Muscle of leg (tissue), 11 donors: ENCODE results near the gene TMPRSS9. TPM values are rescaled to one million over a fixed set of nuclear protein-coding genes. Genes with fewer than 3 reads are reported as not detected.
A peak's percentile ranks its signal among the peaks of the same experiment; 100 is the strongest.

Experiments
- DNase-seq: peaks from one replicate; pipeline ENCODE4 v3.0.0; 2013
- H3K27ac ChIP-seq: one replicate; pipeline ENCODE4 v1.5.1; 2013; ENCODE audit warnings: mild to moderate bottlenecking, low read length, control low read depth
- H3K27me3 ChIP-seq: one replicate; pipeline ENCODE4 v1.6.1; 2013; ENCODE audit warnings: low read length; ENCODE audit not compliant: control insufficient read depth, insufficient read depth
- H3K36me3 ChIP-seq: one replicate; pipeline ENCODE4 v1.6.1; 2013; ENCODE audit warnings: low read length; ENCODE audit not compliant: control insufficient read depth, insufficient read depth
- H3K4me1 ChIP-seq: one replicate; pipeline ENCODE4 v1.6.1; 2013; ENCODE audit warnings: low read length; ENCODE audit not compliant: control insufficient read depth, insufficient read depth
- H3K4me3 ChIP-seq: one replicate; pipeline ENCODE4 v1.5.1; 2013; ENCODE audit warnings: low read length, control low read depth
- H3K9me3 ChIP-seq: replicated peaks from 2 replicates; pipeline ENCODE4 v1.6.1; 2013; ENCODE audit warnings: low read depth, low read length; ENCODE audit not compliant: control insufficient read depth
- WGBS: methylation state at CpG from one replicate; pipeline ENCODE4 v1.1.5; 2013; ENCODE audit warnings: missing lambda C conversion rate; ENCODE audit not compliant: insufficient coverage; 5-methylcytosine and 5-hydroxymethylcytosine counted together
- polyA plus RNA-seq, 8 donors: library from polyadenylated mRNA; unstranded; fragments of 120-200 nt; gene quantifications; one replicate each; pipeline versions ENCODE4 v1.2.1 to v1.2.3, GENCODE V29; 2013; ENCODE audit warnings: inconsistent platforms in 1 of 8, low replicate concordance in 1 of 8; ENCODE audit not compliant: insufficient read length in 8 of 8, insufficient read depth in 1 of 8
- total RNA-seq: library from RNA; stranded (reverse); fragments of 120-200 nt; gene quantifications from one replicate; pipeline ENCODE4 v1.2.4, GENCODE V29; 2013

Gene TMPRSS9
- total and polyA plus RNA-seq, 9 donors, result 0.11 to 1.3 (median 0.33) TPM

- H3K36me3 ChIP-seq, result peaks cover 36% of the 10 kb centered on the region
- WGBS, result under 1% methylated on average over 72 of the region's 77 CpGs
Measured at GRCh38 chr19:2427429-2428320, 67.6 kb downstream of the TMPRSS9 start, which contains the start of gene TIMM13. TIMM13 (minus strand) TSS chr19:2427586; CDS start chr19:2427533, 53 bp downstream.

GRCh38 chr19:2428321-2428690, 68.2 kb downstream of the TMPRSS9 start:
- peak overlapping the region; percentile 93 for H3K4me3 ChIP-seq
- H3K4me1 ChIP-seq, result peaks cover 38% of the 10 kb centered on the region
- 16% methylated on average over 23 of the region's 25 CpGs for WGBS
- peak; percentile 66 for DNase-seq
- no peaks in the 10 kb centered on the region for H3K9me3 ChIP-seq
- peaks cover 36% of the 10 kb centered on the region for H3K36me3 ChIP-seq
- H3K27ac ChIP-seq, result peak overlapping the region; percentile 99
- no peaks in the 10 kb centered on the region for H3K27me3 ChIP-seq

More at GRCh38 chr19:2427429-2428320, 67.6 kb downstream of the TMPRSS9 start, which contains the start of gene TIMM13:
- peak within 1 kb of the TSS; percentile 93 for H3K4me3 ChIP-seq
- peaks cover 44% of the 10 kb centered on the region for H3K4me1 ChIP-seq
- peak; percentile 99 for DNase-seq
- no peaks in the 10 kb centered on the region for H3K9me3 ChIP-seq
- peak within 1 kb of the TSS; percentile 99 for H3K27ac ChIP-seq
- H3K27me3 ChIP-seq, result no peaks in the 10 kb centered on the region

- H3K4me3 ChIP-seq, result no peak overlapping the region
- H3K27ac ChIP-seq, result peak overlapping the region; percentile 99
- WGBS, result 53% methylated on average over 28 of the region's 37 CpGs
Measured at GRCh38 chr19:2428756-2429711, 69.0 kb downstream of the TMPRSS9 start.

GRCh38 chr19:2429917-2430535, 70.0 kb downstream of the TMPRSS9 start:
- Histone ChIP-seq H3K4me3 (no peak overlapping the region), H3K4me1 (peaks cover 25% of the 10 kb centered on the region), H3K27me3 (no peaks in the 10 kb centered on the region), H3K36me3 (peaks cover 45% of the 10 kb centered on the region), H3K27ac (no peak overlapping the region), H3K9me3 (no peaks in the 10 kb centered on the region)
- no peak for DNase-seq
- WGBS, result 80% methylated on average over 16 of the region's 25 CpGs

More at GRCh38 chr19:2428756-2429711, 69.0 kb downstream of the TMPRSS9 start:
- H3K36me3 ChIP-seq, result peaks cover 36% of the 10 kb centered on the region
- no peak for DNase-seq
- H3K9me3 ChIP-seq, result no peaks in the 10 kb centered on the region
- peaks cover 32% of the 10 kb centered on the region for H3K4me1 ChIP-seq
- no peaks in the 10 kb centered on the region for H3K27me3 ChIP-seq

GRCh38 chr19:2431318-2432055, 71.4 kb downstream of the TMPRSS9 start:
- H3K4me3 ChIP-seq, result no peak overlapping the region
- no peak for DNase-seq
- 89% methylated on average over 35 of the region's 37 CpGs for WGBS
- H3K27me3 ChIP-seq, result no peaks in the 10 kb centered on the region
- H3K9me3 ChIP-seq, result no peaks in the 10 kb centered on the region
- H3K36me3 ChIP-seq, result peaks cover 45% of the 10 kb centered on the region
- peaks cover 12% of the 10 kb centered on the region for H3K4me1 ChIP-seq
- no peak overlapping the region for H3K27ac ChIP-seq

GRCh38 chr19:2432131-2432848, 72.2 kb downstream of the TMPRSS9 start:
- Histone ChIP-seq H3K4me3 (no peak overlapping the region), H3K27me3 (no peaks in the 10 kb centered on the region), H3K4me1 (peaks cover 7% of the 10 kb centered on the region), H3K36me3 (peaks cover 52% of the 10 kb centered on the region), H3K27ac (no peak overlapping the region), H3K9me3 (no peaks in the 10 kb centered on the region)
- WGBS, result 89% methylated on average over 22 of the region's 25 CpGs
- DNase-seq, result no peak

- Histone ChIP-seq H3K4me3 (no peak overlapping the region), H3K36me3 (peaks cover 65% of the 10 kb centered on the region), H3K4me1 (no peaks in the 10 kb centered on the region), H3K27me3 (no peaks in the 10 kb centered on the region), H3K9me3 (no peaks in the 10 kb centered on the region), H3K27ac (no peak overlapping the region)
- no peak for DNase-seq
- WGBS, result 92% methylated on average over 20 of the region's 30 CpGs
Measured at GRCh38 chr19:2433854-2434253, 73.8 kb downstream of the TMPRSS9 start.

- no peaks in the 10 kb centered on the region for H3K4me1 ChIP-seq
- H3K27ac ChIP-seq, result no peak overlapping the region
- no peak for DNase-seq
- H3K9me3 ChIP-seq, result no peaks in the 10 kb centered on the region
- H3K4me3 ChIP-seq, result no peak overlapping the region
- WGBS, result 90% methylated on average over 22 of the region's 22 CpGs
- no peaks in the 10 kb centered on the region for H3K27me3 ChIP-seq
- H3K36me3 ChIP-seq, result peaks cover 68% of the 10 kb centered on the region
Measured at GRCh38 chr19:2434267-2434666, 74.2 kb downstream of the TMPRSS9 start.
